GM21526 (cell line): Measurements from ENCODE around the gene SEC24B.
A peak's percentile ranks its signal among the peaks of the same experiment; 100 is the strongest.

ENCODE experiments used
- ATAC-seq: cut with Tn5 transposase; IDR thresholded peaks from one replicate; pipeline ENCODE4 v1.9.1; 2021; ENCODE audit warnings: moderate library complexity; ENCODE audit not compliant: unreplicated experiment, low FRiP score

The SEC24B gene

DNA sequence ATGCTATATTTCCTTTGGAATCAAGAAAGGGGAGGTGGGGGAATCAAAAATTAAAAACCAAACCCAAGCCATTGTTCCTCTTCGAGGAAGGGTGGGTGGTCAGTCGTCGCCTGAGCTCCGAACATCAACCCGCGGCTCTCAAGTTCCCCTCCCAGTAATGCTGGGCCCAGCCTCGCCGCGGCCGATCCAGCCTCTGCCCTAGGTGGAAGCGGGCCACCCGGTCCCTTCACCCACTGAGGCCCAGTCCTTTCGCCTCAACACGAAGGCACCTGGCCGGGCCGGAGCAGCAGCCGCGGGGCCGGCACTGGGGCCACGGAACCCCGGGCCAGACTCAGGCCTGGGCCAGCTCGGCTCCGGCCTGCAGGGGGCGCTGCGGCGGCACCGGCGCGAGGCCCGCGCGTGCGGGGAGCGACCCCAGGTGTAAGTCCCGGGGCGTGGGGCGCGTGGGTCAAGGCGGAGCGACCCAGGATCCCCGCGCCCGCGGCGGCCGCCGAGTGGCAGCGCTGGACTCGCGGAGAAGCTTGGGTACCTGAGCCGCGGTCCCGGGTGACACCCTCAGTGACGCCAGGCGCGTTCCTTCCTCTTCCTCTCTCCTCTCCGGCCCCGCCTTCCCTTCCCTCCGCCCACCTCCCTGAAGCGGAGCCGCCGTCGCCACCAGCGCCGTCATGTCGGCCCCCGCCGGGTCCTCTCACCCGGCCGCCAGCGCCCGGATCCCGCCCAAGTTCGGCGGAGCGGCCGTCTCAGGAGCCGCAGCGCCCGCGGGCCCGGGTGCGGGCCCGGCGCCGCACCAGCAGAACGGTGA, at the start of gene SEC24B:
SEC24B (plus strand) TSS at position 611 of the 802 bp plus-strand sequence; CDS start at position 666, 55 bp downstream.
- ATAC-seq, result peak; percentile 93

DNA sequence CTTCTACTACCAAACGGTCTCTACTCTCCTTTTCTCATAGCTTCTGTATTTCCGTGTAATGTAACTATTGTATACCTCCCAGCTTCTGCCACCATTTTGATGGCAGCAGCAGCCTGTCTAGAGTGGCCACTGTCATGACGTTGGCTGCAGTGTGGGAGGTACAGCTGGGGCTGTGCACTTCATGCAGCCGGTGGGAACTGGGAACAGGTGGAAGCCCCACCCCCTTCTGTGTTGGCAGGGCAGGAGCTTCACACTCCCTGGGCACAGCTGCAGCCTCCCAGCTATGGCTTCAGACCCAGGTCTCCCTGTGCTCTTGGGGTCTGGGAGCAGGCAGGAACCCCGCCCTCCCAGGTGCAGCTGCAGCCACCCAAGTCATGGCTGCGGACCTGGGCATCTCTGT, 49.8 kb upstream of the SEC24B start:
- ATAC-seq, result no peak

DNA sequence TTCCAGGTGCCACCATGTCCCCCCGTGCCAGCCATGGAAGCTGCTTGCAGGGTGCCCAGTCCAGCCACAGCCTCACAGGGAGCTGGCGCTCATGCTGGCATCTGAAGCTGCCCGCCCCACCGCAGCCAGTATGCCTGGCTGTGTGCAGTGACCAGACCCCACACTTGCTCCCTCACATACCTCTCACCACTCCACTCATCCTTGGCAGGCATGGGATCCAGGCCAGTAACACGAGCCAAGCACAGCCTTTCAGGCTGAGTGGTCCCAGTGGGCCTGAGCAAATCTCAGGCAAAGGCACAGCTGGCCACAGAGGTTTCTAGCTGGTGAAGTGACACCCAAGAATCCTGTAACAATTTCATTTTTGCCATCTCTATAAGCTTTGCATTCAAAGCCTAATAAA, 48.4 kb upstream of the SEC24B start:
- no peak for ATAC-seq

DNA sequence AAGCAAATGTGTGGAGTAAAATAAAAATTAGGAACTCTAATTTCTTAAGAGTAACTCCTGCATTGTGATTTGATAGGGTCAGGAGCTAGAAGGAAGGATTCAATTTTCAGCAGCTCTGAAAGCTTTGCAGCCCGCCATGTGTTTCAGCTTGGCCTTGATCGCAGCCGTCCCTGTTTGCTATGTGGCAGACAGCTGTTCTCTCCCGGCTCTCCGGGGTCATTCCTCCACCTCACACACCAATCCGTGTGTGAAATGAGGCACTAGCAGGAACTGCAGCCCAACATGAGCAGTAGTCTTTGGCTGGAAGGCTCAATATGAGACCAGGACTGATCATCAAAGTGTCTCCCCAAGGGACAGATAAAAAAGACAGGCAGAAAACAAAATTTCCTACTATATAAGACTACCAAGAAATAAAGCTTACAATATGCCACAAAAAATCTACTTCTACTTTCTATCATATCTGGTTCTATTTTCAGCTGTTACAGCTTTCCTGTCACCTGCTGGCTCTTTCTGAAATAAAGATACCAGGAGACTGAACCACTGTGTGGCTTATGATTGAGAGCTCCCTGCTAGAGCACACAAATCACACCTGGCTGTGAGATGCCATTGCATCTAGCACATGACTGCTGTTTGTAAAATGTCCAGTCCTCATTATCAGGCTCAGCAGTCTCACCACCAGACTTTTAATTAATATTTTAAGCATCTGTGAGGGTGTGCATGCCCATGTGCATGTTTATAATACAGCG, 44.1 kb upstream of the SEC24B start:
- ATAC-seq, result peak; percentile 66

DNA sequence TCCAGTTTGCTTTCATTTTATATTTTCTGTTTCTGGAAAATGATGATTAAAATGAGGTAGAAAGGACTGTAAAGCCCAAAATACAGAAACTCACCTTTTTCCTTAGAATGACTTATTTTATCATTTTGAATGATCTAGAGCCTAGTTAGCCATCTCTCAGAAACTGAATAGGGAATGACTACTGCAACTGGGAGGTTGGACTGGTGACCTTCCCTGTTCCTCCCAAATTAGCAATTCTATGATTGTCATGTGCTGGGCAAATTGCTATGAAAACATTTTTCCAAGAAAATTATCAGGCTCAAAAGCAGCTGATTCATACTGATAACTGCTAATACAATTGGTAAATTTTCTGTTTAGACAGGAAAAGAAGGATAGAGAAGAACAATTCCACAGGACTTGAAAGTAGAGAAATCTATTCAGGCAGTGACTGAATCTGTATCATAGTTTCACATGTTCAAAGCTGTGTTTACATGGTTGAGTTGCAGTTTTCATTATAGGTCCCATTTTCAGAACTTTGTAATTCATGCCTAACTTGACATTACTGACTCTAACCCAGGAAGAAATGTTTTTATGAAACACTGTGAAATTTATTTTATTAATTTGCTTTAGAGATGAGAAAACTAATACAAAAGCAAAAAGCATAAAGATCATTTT, 43.4 kb upstream of the SEC24B start:
- no peak for ATAC-seq

DNA sequence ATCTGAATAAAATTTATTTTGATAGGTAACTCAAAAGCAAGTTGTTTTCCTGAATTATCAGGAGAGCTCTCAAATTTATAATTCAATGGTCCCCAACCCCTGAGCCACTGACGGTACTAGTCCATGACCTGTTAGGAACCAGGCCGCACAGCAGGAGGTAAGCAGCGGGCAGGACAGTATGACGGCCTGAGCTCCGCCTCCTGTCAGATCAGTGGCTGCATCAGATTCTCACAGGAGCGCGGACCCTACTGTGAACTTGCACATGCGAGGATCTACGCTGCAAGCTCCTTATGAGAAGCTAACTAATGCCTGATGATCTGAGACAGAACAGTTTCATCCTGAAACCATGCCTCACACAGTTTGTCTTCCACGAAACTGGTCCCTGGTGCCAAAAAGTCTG, 37.9 kb upstream of the SEC24B start:
- no peak for ATAC-seq

DNA sequence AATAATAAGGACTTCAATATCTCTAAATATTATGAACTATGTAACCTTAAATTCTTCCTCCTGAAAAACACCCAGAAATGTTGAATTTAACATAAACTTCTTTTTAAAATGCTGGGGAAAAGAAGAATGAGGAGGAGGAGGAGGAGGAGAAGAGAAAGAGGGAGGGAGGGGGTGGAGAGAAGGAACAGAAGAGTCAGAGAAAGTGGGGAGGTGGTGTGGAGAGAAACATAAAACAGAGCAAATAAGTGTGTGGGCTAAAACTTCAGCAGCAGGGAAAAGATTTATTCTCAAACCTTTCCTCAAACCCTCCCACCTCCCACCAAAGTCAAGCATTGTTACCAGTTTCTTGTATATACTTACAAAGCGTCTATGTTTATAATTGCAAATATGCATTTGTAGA, 34.7 kb upstream of the SEC24B start:
- no peak for ATAC-seq

DNA sequence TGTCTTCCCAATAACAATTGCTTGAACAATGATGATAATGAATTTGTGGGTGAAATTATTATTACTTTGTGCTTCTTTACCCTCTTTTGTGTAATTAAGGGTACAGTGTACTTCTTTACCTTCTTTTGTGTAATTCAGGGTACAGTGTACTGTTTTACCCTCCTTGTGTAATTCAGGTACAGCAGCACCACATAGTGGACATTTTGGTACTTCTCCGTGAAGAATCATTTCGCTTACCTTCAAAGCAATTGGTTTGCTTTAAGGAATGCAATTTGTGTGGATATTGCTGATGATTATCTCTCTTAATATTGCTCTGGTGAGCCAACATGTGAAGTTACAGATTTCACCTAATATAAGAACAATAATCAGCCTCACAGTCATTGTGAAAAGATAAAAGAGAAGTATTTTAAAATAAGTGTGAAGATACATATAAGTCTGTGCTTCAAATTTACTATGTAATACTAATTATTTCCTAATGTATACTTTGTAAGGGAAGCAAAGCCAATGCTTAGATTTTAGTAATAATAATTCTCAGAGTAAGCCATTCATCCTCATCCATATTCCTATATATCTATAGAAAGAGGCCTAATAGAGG, 27.2 kb upstream of the SEC24B start:
- ATAC-seq, result peak; percentile 91

DNA sequence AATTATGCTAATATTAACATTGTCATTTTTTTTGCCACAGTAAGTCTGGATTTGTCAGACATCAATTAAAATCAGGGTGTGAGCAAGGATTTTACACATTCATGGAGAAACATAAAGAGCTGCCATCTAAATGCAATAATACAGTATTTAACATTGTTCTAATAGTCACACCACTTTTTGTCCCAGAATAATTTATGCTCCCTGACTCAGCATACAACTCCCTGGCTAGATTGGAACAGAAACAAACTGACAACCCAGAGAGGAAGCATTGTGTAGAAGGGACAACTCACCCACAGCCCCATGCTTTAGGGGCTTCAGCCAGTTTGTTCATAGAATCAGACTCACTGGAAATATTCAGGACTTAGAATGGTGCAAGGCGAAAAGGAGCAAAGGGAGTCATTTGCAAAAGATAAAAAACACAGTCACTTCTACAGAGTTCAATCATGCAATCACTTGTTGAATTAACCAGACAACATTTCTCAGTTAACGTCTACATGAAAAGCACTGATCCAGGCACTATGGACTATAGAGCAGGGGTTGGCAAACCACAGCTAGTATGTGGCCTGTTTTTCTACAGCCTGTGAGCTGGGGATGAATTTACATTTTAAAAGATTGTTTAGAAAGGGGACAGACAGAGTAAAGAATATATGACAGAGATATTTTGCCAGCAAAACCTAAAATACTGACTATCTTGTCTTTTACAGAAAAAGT, 26.4 kb upstream of the SEC24B start:
- no peak for ATAC-seq

DNA sequence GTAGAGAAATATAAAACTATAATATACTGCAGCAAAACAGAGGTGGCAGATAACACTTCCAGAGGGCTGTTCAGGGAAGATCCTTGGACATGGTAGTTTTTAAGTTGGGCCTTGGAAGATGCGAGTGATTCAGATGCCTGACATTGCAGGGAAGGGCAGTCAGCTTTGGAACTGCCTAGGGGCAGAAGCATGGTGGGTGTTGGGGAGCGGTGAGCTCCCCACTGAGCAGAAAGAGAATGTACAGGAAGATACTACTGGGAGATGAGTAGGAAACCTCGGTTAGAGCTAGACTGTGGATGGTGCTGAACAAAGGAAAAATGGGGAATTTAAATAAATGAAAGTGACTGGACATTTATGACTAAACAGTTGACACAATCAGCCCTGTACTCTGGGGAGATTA, 24.9 kb upstream of the SEC24B start:
- no peak for ATAC-seq

DNA sequence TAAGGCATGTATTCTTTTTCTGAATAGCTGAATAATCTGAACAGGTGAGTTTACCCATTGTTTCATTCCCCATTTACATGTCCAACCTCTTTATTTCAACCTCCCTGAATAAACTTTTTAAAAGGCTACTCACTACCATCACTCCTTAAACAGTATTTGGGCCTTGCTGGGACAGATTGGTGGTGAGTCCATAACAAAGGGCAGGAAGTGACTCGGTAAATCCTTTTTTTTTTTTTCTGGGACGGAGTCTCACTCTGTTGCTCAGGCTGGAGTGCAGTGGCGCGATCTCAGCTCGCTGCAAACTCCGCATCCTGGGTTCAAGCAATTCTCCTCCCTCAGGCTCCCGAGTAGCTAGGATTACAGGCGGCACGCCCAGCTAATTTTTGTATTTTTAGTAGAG, 23.4 kb upstream of the SEC24B start:
- ATAC-seq, result no peak

DNA sequence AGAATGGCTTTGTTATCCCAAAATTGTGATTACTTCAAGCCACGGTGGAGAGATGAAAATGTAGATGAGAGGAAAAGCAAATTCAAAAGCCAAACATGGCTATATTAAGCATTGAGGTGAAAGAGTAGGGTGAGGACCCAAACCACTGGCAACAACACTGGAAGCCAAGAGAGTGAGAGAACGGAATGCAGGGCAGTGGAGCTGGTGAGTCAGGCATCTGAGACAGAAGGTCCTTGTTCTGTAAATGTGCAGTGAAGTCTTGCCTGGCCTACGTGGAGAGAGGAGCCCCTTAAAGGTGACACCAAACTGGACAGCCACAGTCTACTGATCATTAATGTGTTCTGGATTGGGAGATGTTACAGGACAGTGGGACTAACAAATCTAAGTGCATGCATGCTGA, 22.8 kb upstream of the SEC24B start:
- no peak for ATAC-seq

DNA sequence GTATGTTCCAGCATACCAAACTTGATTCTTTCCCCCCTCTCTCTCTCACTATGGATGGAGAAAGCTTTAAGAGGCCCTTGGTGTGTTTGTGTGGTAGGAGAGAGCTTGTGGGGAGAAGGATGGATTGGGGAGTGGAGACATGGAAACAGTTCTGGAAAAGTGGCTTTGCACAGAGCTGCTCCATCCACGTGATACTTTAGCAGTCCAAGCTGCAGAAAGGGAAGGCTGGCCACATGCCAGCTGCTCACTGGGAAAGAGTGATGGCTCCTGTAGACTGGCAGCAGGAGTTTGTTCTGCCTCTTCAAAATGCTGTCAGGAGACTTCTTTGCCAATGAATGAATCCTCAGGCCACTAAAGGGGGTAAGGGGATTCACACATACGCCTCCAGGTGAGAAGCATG, 21.7 kb upstream of the SEC24B start:
- no peak for ATAC-seq

DNA sequence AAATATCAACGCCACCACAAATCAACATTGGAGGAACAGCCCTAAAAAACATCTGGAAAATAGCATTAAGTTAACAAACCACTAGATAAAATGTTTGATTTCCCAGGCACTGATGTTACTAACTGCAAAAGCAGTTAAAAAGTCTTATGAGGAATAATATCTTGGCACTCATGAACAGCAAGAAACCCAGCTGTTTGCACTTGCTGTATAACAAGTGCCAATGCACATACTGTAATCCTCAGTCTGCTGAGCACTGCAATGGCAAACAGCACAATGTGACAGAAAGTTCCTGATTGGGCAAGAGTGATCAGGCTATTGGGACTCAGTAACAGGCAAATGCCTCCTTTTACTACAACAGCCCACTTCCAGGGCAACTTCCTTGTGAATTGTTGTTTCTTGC, 20.8 kb upstream of the SEC24B start:
- ATAC-seq, result no peak

DNA sequence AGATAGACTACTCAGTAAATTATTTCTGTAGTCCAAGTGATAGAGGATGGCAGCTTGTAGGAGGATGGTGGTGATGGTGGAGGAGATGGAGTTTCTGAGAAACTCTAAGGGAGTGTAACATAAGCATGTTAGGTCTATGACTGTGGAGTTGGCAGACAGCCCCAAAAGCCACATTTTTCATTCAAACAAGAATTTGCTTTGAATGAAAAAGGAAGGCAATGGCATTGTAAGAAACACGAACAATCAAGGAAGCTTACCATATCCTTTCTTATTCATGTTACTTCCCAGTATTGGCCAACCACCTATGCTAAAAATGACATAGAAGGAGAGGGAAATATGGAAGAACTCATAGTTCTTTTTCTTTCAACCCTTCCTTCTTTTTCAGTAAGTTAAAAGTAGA, 18.7 kb upstream of the SEC24B start:
- ATAC-seq, result no peak

DNA sequence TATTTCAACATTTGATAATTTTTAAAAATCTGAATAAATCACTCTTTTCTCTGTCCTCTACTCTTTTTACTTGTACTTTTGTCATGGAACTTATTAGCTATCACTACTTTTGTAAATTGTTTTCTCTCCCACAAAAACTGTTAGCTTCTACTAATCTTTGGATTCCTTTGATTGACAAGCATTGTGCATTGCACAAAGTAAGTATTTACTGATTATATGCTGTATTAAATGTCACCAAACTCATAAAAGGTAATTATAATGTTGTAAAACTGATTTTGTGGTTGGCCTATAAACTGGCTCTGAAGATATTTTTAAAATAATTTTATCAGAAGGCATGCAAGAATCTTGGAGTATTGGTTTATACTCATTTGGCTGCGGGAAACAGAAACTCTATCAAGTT, 15.0 kb upstream of the SEC24B start:
- no peak for ATAC-seq

DNA sequence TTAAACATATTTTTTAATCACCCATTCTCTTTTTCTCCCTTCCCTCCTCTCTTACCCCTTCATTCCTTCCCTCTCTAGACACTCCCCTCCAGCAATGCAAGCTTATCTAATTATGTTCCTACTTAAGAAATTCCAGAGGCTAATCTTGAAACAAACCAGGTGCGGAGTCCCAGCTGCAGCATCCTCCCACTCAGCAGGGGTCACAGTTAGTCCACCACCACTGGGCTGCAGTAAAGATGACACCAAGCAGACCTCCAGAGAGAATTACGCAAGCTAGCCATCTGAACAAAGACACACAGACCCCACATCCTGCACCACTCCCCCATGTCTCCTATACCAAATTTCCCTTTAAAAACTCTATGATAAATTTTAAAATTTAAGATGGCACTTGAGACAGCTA, 13.9 kb upstream of the SEC24B start:
- no peak for ATAC-seq

DNA sequence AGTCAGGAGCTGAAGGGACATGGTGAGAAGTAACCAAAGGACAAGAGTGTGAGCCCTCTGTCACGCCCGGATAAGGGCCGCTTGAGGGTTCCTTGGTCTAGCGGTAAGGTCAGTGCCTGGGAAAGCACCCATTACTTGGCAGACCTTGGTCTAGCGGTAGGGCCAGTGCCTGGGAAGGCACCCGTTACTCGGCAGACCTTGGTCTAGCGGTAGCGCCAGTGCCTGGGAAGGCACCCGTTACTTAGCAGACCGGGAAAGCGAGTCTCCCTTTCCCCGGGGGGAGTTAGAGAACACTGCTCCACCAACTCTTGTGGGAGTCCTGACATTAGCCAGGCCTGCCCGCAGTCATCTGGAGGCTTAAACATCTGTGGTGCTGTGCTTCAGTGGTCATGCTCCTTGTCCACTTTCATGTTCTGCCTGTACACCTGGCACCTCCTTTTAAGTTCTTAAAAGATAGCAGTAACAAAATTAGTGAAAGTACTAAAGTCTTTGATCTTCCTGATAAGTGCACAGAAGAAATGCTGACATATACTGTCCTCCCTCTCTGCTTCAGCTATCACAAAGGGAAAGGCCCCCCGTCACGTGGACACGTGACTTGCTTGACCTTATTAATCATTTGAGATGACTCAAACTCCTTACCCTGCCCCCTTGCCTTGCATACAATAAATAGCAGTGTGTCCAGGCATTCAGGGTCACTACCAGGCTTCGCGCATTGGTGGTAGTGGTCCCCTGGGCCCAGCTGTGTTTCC, 9.3 kb upstream of the SEC24B start:
- ATAC-seq, result no peak

DNA sequence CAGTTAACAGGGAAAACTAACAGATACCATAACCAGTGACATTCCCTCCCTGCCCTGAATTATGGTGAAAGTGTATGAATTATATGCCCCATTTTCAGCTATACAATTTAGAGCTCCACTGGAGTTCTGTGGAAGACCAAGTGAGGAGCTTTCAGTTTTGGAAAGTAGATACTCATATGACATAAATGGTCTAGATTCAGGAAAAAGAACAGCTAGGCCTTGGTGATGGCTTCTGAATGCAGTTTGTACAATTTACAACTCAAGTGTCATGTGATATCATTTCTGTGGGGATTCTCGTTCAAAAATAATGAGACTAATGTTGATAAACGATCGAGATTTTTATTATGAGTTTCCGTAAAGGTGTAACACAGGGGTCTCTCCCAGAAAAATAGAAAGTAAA, 8.2 kb upstream of the SEC24B start:
- no peak for ATAC-seq

DNA sequence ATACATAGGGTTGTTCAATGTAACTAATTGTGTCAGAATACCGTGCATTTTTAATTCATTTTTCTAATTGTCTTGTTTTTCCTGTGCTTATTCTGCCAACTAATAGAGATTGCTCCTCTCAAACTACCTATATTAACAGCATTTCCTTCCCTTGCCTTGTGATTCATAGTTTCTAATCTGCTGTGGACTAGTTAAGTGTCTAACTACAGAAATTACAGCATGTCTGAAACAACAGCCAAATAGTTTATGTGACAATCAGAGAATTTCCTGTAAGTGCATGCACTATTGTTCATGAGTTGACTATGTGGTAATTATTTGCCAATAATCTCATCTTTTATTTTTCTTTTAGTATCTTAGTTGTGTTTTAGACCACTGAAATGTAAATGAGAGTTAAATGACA, 4.1 kb upstream of the SEC24B start:
- ATAC-seq, result no peak
